Stimulated activated CD4-positive, alpha-beta T cell treated with anti-CD3 and anti-CD28 coated beads, Interleukin-4, amount 100 ng/mL, for 4 hours (primary cell): ENCODE data around the gene WDR62.
"Not testable (repeated sequence)": the region's sequence is repeated elsewhere in the genome, so short reads cannot be mapped to it uniquely, and the experiment has no call there.

ENCODE experiments used
- DNase-seq, 2 experiments: peaks; one replicate each; pipeline ENCODE4 v3.0.0-alpha.2; 2020

The WDR62 gene

GRCh38 chr19:36040495-36040894 lies 14.2 kb upstream of the WDR62 start:
- DNase-seq = no peak

GRCh38 chr19:36041092-36041491 lies 13.6 kb upstream of the WDR62 start:
- DNase-seq = not testable (repeated sequence)

- no peak for DNase-seq
Observed at GRCh38 chr19:36041831-36042230, 12.9 kb upstream of the WDR62 start.

DNA sequence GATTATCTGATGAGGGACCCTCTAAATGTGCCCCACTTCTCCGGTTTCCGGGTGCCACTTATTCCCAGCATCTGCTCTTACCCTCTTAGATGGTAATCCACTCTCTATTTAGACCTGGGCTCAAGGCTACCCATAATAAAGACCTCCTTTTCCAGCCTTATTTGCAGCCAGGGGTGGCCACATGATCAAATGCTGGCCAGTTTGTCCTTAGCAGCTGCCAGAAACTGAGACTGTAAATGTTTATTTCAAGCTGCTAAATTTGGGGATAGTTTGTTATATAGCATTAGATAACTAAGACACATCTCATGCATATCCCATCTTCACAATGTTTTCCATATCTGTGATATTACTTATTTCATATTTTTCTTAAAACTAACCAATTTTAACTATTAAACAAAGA lies 10.7 kb upstream of the WDR62 start:
- no peak for DNase-seq

DNA sequence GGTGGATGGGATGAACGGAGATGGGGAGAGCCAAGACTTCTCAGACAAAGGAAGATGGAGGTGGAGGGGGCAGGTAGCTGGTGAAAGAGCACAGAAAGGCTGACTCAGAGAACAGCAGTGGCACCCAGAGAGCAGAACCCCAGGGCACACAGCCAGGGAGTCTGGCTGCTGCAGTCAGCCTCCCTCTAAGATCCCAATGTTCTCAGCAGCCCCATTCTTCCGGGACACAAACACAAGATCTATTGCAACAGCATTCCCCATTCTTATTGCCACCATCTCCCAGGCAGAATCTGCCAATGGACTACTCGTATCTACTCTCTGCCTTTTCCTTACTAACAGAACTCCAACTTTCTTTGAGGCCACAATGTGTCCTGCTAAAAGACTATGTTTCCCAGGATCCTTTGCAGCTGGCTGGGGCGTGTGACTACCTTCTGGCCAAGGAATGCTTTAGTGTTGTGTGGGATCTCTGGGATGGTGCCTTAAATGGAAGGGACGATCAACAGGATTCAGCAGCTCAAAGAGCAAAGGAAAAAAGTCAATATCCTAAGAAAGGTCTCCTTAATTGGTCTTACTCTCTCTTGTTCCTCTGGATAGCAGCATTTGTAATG lies 8.2 kb upstream of the WDR62 start:
- DNase-seq = no peak

DNA sequence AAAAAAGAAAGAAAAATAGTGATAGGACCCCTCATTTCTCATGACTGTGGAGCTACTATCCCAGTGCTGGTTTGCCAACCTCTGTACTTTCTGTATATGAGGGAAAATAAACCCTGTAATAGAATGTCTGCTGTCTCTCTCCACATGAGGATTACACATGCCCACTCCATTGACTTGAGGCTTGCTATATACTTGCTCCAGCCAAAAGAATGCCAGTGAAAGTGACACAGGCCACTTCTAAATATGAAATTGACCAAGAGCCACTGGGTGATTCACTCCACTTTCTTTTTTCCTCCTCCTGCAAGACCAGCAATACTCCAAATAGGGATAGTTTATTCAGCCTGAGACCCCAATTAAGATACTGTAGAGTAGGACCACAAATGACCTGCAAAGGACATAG lies 6.9 kb upstream of the WDR62 start:
- no peak for DNase-seq

GRCh38 chr19:36049080-36049698 lies 5.5 kb upstream of the WDR62 start:
- no peak for DNase-seq

DNA sequence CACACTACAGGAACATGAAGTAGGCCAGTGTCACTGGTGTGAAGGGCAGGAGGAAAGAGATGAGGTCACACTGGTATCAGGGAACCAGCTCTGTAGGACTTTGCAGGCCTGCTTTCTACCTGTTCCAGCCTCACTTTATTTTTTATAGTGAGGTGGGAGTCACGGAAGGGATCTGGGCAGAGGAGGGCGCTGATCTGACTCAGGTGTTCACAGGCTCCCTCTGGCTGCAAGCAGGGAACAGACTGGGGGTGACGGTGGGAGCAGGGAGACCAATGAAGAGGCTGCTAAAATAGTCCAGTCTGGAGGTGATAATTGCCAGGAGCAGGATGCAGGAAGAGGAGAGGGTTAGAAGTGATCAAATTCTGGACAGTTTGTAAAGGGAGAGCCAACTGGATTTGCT lies 3.5 kb upstream of the WDR62 start:
- DNase-seq = no peak

DNA sequence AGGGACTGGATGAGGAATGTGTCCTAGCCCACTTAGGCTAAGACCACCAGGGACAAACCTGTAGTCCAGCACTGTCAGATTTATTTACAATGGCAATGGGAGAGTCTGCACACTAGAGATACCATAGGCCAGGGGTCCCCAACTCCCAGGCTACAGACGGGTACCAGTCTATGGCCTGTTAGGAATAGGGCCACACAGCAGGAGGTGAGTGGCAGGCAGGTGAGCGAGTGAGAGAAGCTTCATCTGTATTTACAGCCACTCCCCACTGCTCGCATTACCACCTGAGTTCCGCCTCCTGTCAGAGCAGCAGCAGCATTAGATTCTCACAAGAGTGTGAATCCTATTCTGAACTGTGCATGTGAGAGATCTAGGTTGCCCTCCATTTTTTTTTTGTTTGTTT lies 3.1 kb upstream of the WDR62 start:
- DNase-seq = no peak

- DNase-seq = peak; percentile 98 to 100
Observed at GRCh38 chr19:36054119-36054732, 471 bp upstream of the WDR62 start, which contains the start of gene THAP8. Gene THAP8, minus strand, starts transcription at chr19:36054285. Its CDS starts 68 bp downstream, at chr19:36054217.

- no peak for DNase-seq
Observed at GRCh38 chr19:36058481-36059179, 3.9 kb downstream of the WDR62 start.

- no peak for DNase-seq
Observed at GRCh38 chr19:36059180-36059910, 4.6 kb downstream of the WDR62 start.

GRCh38 chr19:36060430-36060829 lies 5.7 kb downstream of the WDR62 start:
- DNase-seq = peak in 1 of 2 experiments; percentile 10

- DNase-seq = no peak
Observed at GRCh38 chr19:36061367-36061766, 6.7 kb downstream of the WDR62 start.

DNA sequence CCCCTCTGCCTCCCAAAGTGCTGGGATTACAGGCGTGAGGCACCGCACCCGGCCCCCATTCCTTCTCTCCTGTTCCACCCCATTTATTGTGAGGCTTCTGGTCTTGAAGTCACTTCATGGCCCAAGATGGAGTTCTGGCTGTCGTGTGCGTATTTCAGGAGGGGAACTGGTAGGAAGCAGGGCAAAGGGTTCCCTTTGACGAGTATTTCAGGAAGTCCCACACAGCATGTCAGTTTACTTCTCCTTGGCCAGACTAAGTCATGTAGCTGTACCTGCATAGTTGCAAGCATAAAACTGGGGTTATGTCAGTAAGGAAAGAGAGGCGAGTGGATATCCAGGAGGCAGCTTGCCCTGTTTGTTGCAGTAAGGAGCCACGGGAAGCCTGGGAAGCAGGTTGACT lies 10.1 kb downstream of the WDR62 start:
- no peak for DNase-seq

GRCh38 chr19:36067681-36068080 lies 13.0 kb downstream of the WDR62 start:
- no peak for DNase-seq

DNA sequence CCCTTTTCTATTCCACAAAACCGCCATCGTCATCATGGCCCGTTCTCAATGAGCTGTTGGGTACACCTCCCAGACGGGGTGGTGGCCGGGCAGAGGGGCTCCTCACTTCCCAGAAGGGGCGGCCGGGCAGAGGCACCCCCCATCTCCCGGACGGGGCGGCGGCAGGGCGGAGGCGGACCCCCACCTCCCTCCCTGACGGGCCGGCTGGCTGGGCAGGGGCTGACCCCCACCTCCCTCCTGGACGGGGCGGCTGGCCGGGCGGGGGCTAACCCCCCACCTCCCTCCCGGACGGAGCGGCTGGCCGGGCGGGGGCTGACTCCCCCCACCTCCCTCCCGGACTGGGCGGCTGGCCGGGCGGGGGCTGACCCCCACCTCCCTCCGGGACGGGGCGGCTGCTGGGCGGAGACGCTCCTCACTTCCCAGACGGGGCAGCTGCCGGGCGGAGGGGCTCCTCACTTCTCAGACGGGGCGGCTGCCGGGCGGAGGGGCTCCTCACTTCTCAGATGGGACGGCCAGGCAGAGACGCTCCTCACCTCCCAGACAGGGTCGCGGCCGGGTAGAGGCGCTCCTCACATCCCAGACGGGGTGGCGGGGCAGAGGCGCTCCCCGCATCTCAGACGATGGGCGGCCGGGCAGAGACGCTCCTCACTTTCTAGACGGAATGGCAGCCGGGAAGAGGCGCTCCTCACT lies 14.3 kb downstream of the WDR62 start:
- DNase-seq = not testable (repeated sequence)

DNA sequence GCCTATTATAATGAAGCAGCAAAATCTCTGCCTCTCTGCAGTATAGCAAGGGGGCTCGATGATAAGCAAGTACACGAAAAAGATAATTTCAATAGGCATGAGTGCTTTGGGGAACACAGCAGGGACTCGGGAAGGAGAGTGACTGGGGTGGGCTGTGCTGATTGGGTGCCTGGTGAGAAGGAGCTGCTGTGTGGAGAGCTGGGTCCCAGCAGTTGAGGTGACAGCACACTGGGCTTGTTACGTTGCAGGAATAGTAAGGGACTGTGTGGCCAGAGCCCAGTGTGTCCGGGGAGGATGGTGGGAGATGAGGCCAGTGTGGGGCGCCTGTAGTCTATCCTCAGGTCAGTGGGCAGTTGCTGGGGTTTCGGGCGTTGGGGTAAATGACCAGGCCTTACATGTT lies 17.4 kb downstream of the WDR62 start:
- no peak for DNase-seq

- no peak for DNase-seq
Observed at GRCh38 chr19:36073121-36073876, 18.6 kb downstream of the WDR62 start.

DNA sequence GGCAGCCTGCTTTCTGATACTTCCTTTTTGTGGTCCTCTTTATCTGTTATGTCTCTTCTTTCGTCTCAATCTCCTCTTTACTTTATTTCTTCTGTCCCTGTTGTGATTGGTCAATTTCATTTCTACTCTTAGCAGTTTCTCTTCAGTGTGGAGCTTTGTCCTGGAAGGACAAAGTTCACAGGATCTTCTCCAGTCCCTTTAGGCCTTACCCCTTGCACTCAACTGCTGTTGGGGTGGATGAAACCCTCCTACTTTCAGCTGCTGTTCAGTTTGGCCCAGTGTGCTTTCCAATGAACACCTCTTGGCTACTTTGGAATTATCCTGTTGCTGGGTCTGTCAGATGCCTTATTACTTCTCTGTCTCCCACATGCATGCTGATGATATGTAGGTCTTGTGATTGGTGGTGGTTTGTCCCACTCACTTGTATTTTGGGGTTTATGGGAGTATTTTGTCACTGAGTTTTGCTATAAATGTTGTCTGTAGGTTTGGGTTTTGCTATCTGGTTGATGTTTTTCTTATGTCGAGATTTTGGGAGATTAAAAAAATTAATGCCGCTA lies 24.8 kb downstream of the WDR62 start:
- no peak for DNase-seq

DNA sequence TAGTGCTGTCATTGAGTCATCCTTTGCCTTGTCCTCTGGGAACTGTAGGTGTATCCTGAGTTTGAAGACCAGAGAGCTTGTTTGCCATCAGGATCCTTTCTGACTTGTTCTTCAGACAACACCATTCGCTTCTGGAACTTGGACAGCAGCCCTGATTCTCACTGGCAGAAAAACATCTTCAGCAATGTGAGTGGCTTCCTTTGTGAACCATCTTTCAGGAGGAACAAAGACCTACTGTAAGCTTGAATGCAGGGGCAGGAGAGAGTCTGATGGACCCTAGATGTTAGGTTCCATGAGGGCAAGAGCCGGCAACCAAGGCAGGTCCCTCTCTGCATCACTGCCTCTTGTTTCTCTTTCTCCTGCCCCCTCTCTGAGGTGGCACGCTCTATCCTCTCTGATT lies 26.7 kb downstream of the WDR62 start:
- DNase-seq = no peak
